Effector memory CD4-positive, alpha-beta T cell (primary cell): ENCODE measurements around the gene FAT3.

ENCODE experiments used
- DNase-seq, 3 donors: peaks; one replicate each; pipeline ENCODE4 v3.0.0-alpha.2; 2020
- H3K27ac ChIP-seq: 2 replicates; pipeline ENCODE4 v1.7.0; 2013; ENCODE audit warnings: mild to moderate bottlenecking, low read length, moderate library complexity; ENCODE audit not compliant: insufficient read depth, poor library complexity, severe bottlenecking
- H3K27me3 ChIP-seq: replicated peaks from 2 replicates; pipeline ENCODE4 v1.7.0; 2013; ENCODE audit warnings: mild to moderate bottlenecking, low read length; ENCODE audit not compliant: insufficient read depth, control insufficient read depth, poor library complexity, severe bottlenecking
- H3K36me3 ChIP-seq: 2 replicates; pipeline ENCODE4 v1.7.0; 2013; ENCODE audit warnings: mild to moderate bottlenecking, low read length, moderate library complexity; ENCODE audit not compliant: control insufficient read depth, insufficient read depth
- H3K4me1 ChIP-seq: 2 replicates; pipeline ENCODE4 v1.7.0; 2013; ENCODE audit warnings: low read length, mild to moderate bottlenecking; ENCODE audit not compliant: control insufficient read depth, insufficient read depth, poor library complexity, severe bottlenecking
- H3K4me3 ChIP-seq: 2 replicates; pipeline ENCODE4 v1.7.0; 2013; ENCODE audit warnings: low read length, low read depth, mild to moderate bottlenecking; ENCODE audit not compliant: insufficient read depth, poor library complexity, severe bottlenecking
- H3K9me3 ChIP-seq: 2 replicates; pipeline ENCODE4 v1.7.0; 2013; ENCODE audit warnings: mild to moderate bottlenecking, low read length, moderate library complexity; ENCODE audit not compliant: control insufficient read depth

The FAT3 gene

DNA sequence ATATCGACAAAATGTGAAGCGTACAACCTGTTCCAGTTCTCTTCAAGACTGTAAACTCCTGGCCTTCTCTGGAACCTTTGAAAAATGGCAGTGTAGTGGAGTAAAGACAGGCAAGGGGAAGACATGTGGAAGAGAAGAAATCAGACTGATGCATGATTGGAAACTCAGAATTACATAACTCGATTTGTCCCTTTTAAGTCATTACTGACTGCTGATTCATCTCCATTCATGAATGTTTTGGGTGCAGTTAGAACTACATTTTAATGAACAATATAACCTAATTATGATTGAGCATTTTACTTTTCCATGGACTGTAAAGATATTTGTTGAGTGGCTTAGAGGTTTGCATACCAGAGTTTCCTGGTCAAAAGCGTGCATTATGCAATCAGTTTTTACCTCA lies 32.9 kb downstream of the FAT3 start:
- no peaks in the 10 kb centered on the region for H3K9me3 ChIP-seq
- H3K27me3 ChIP-seq, result no peaks in the 10 kb centered on the region
- H3K4me1 ChIP-seq, result no peaks in the 10 kb centered on the region
- no peak overlapping the region for H3K27ac ChIP-seq
- no peaks in the 10 kb centered on the region for H3K36me3 ChIP-seq
- no peak overlapping the region for H3K4me3 ChIP-seq
- DNase-seq, result no peak

DNA sequence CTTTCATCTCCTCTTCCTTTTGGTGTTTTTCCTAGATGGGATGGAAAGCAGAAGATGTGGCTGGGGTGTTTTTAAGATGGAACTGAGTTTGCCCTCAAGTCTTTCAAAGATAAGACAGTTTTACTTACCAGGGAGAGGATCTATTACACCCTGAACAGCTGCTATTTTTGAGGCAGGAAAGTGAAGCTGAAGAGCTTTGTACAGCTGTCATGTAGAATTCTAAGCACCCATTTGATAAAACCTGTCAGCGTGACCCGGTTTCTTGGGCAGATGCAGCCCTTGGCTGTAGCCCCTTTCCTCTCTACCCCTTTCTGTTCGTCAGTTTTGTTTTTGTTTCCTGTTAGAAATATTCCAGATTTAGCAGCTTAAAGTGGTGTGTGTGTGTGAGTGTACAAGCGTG lies 35.2 kb downstream of the FAT3 start:
- Histone ChIP-seq H3K27ac (no peak overlapping the region), H3K4me1 (no peaks in the 10 kb centered on the region), H3K27me3 (no peaks in the 10 kb centered on the region), H3K9me3 (no peaks in the 10 kb centered on the region), H3K36me3 (no peaks in the 10 kb centered on the region), H3K4me3 (no peak overlapping the region)
- no peak for DNase-seq

DNA sequence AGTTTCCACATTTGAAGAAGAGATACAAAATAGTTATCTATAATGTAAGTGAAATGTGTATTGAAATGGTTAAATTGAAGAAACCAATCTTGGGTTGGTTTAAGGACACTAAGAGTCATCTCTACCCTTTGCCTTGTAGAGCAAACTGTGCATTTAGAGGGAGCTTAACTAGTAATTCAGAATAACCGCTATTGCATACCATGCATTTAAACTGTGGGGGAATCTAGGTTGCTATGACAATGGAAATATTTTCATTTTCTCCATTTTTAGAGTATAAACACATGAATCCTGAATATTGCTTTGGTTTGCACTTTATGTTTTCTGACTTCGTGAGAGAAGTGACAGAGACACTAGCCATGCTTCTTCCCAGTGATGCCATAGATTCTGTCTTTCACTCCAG lies 39.7 kb downstream of the FAT3 start:
- Histone ChIP-seq H3K27me3 (no peaks in the 10 kb centered on the region), H3K27ac (no peak overlapping the region), H3K4me3 (no peak overlapping the region), H3K9me3 (no peaks in the 10 kb centered on the region), H3K4me1 (no peaks in the 10 kb centered on the region), H3K36me3 (no peaks in the 10 kb centered on the region)
- no peak for DNase-seq

DNA sequence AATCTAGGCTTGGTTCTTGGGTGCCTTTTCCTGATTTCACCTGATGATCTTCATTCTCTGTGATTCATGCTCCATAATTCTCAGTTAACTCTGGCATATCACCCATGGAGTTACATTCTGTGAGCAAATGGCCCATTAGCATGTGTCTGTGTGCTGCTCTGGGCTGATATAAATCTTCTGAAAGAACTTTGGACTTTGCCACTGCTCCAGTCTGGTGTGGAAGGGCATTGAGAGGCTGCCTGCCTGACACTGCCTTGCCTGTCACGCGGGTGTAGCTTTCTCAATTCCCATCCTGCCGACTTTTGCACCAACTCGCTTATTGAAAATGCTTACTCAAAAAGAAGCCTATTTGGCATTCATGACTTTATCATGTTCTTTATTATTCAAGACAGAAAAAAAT lies 42.2 kb downstream of the FAT3 start:
- Histone ChIP-seq H3K27me3 (no peaks in the 10 kb centered on the region), H3K4me1 (no peaks in the 10 kb centered on the region)
- DNase-seq, result no peak

DNA sequence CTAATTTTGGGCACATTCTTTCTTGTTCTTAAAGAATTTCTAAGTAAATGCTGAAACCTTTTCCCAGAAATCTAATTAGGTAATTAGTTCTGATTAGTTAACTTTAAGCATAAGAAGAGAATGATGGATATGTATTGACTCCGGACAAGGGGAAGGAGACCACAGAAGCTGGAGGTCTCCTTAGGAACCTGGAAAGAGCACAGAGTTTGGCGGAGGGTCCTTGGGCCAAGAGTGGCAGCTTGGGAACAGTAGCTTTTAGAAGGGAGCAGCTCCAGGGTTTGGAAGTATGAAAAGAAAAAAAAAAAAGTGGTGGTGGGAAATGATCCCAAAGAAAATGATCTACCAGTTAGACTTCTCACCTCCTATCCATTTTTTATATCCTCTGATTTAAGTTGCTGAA lies 42.7 kb downstream of the FAT3 start:
- Histone ChIP-seq H3K36me3 (no peaks in the 10 kb centered on the region), H3K27ac (no peak overlapping the region), H3K27me3 (no peaks in the 10 kb centered on the region), H3K4me3 (no peak overlapping the region), H3K9me3 (no peaks in the 10 kb centered on the region), H3K4me1 (no peaks in the 10 kb centered on the region)
- no peak for DNase-seq

More for the DNA sequence above, 42.2 kb downstream of the FAT3 start:
- H3K27ac ChIP-seq, result no peak overlapping the region
- no peaks in the 10 kb centered on the region for H3K36me3 ChIP-seq
- H3K4me3 ChIP-seq, result no peak overlapping the region
- H3K9me3 ChIP-seq, result no peaks in the 10 kb centered on the region

DNA sequence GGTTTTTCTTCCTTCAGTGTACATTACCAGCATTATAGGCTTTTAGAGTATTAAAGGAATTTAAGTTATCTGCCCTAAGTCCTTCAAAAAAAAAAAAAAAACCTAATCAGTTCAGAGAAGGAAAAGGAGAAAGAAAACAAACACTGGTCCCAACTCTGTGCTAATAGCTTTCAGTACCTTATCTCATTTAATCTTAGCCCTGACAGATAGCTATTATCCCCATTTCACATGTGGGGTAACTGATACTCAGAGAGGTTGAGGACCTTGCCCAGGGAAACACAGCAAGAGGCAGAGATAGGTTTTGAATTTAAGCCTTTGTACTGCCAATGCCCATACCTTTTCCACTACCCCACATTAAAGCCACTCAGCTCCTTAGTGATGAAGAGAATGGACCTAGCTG lies 43.4 kb downstream of the FAT3 start:
- DNase-seq, result no peak
- Histone ChIP-seq H3K4me1 (no peaks in the 10 kb centered on the region), H3K27me3 (no peaks in the 10 kb centered on the region), H3K4me3 (no peak overlapping the region), H3K27ac (no peak overlapping the region), H3K36me3 (no peaks in the 10 kb centered on the region), H3K9me3 (no peaks in the 10 kb centered on the region)

DNA sequence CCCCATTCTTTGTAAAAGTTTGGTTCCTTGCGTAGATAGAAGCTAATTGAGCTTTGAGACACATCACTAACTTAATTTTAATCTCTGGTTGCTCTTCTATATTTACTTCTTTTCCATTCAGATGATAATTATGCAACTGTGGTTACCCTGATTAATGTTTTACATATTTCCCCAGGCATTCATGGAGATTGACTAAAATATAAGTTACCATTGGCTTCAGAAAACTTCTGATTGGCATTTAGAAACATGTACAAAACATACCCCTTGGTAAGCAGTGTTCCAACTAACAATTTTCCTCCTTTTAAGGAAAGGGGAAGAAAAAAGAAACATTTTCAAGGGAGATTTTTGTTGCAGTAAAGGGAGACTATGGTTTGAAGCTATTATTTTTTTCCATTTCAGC lies 43.9 kb downstream of the FAT3 start:
- H3K36me3 ChIP-seq, result no peaks in the 10 kb centered on the region

DNA sequence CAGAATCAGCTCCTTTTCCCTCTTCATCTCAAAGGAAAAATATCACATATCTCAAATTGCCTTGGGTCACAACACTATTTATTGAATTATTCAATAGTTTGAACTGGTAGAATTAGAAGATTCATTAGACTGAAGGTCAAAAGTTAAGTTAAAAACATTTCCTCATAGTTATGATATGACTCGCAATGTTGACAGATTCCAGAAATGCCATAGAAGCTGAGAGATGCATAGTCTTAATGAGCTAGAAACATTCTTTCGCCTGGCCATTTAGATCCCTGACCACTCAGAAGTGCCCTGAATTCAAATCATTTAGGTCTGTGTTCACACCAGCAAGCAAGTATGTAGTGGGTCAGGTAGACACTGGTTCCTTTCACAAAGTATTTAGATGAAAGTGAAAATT lies 44.4 kb downstream of the FAT3 start:
- no peaks in the 10 kb centered on the region for H3K9me3 ChIP-seq
- H3K4me1 ChIP-seq, result no peaks in the 10 kb centered on the region
- no peaks in the 10 kb centered on the region for H3K36me3 ChIP-seq
- H3K27me3 ChIP-seq, result no peaks in the 10 kb centered on the region
- no peak for DNase-seq
- no peak overlapping the region for H3K4me3 ChIP-seq
- H3K27ac ChIP-seq, result no peak overlapping the region

More for the DNA sequence above, 43.9 kb downstream of the FAT3 start:
- no peak for DNase-seq
- no peak overlapping the region for H3K27ac ChIP-seq
- no peak overlapping the region for H3K4me3 ChIP-seq
- H3K27me3 ChIP-seq, result no peaks in the 10 kb centered on the region
- H3K4me1 ChIP-seq, result no peaks in the 10 kb centered on the region
- no peaks in the 10 kb centered on the region for H3K9me3 ChIP-seq

DNA sequence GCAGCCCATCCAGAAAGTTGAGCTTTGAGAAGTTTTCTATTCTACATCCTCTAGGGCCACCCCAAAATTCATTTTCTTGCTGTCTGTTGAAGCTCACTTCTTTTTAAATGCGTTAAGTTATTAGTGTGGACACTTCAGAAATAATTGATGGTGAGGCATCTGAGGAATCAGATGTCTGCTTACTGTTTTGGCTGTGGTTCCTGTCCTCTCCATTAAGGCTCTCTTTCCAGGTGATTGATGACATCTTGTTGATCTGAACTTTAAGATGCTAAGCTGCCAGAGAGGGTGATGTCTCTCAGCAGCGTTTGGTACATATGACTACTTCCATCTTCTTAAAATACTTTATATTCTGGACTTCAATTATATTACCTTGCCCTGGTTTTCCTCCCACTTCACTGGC lies 45.2 kb downstream of the FAT3 start:
- Histone ChIP-seq H3K27ac (no peak overlapping the region), H3K4me3 (no peak overlapping the region), H3K9me3 (no peaks in the 10 kb centered on the region), H3K27me3 (no peaks in the 10 kb centered on the region), H3K4me1 (no peaks in the 10 kb centered on the region), H3K36me3 (no peaks in the 10 kb centered on the region)
- no peak for DNase-seq

DNA sequence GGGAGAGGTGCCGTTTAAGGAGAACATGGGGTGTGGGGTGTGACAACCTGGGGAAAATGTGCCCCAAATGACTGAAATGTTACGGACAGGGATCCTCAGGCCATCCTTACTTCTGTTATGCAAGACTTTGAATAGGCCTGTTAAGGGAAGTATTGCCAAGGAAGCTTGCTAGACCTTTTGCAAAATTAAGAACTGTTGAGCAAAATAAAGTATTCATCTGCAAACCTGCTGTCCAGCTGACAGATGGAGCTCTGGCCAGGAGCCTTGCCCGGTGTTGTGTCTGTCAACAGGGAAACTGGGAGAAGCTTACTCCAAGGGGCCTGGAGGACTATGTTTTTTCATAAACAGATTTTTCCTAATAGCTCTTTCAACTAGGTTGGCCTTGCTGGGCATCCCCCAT lies 48.0 kb downstream of the FAT3 start:
- no peak for DNase-seq
- Histone ChIP-seq H3K27me3 (no peaks in the 10 kb centered on the region), H3K9me3 (no peaks in the 10 kb centered on the region), H3K4me1 (no peaks in the 10 kb centered on the region), H3K36me3 (no peaks in the 10 kb centered on the region), H3K27ac (no peak overlapping the region), H3K4me3 (no peak overlapping the region)
